Thoracic aorta (tissue), 2 donors: ENCODE measurements around the gene C1orf232. TPM values are rescaled to one million over a fixed set of nuclear protein-coding genes. Genes with fewer than 3 reads are reported as not detected.

Source experiments
- ATAC-seq: fragments of 150-250 bp; one replicate; pipeline ENCODE4 v1.8.0; 2017; ENCODE audit warnings: low read depth; ENCODE audit not compliant: insufficient number of reproducible peaks, low FRiP score
- DNase-seq: peaks from one replicate; pipeline ENCODE4 v3.0.0-alpha.2; 2020; ENCODE audit warnings: low spot score
- H3K27ac ChIP-seq, 2 donors: fragments of 200-600 bp; sonication (generic); 1 replicate in 1 of 2; 2 replicates in 1 of 2; pipeline ENCODE4 v1.5.1; 2016; ENCODE audit warnings: mild to moderate bottlenecking in 2 of 2, moderate library complexity in 2 of 2
- H3K27me3 ChIP-seq: fragments of 200-600 bp; sonication (generic); replicated peaks from 2 replicates; pipeline ENCODE4 v1.6.0; 2016; ENCODE audit warnings: mild to moderate bottlenecking; ENCODE audit not compliant: insufficient read depth
- H3K36me3 ChIP-seq: fragments of 200-600 bp; sonication (generic); one replicate; pipeline ENCODE4 v1.5.1; 2016
- H3K4me1 ChIP-seq, 2 donors: fragments of 200-600 bp; sonication (generic); 1 replicate in 1 of 2; 2 replicates in 1 of 2; pipeline versions ENCODE4 v1.5.1 to v1.6.0; 2016; ENCODE audit warnings: low read depth in 2 of 2, mild to moderate bottlenecking in 1 of 2; ENCODE audit not compliant: control insufficient read depth in 1 of 2
- H3K4me3 ChIP-seq: fragments of 200-600 bp; sonication (generic); 2 replicates; pipeline ENCODE4 v1.5.1; 2016; ENCODE audit warnings: mild to moderate bottlenecking
- H3K9me3 ChIP-seq: fragments of 200-600 bp; sonication (generic); 2 replicates; pipeline ENCODE4 v1.5.1; 2016
- total RNA-seq, 2 donors: library from RNA; depleted of rRNA; stranded (reverse); fragments of >200 nt; gene quantifications; one replicate each; pipeline versions ENCODE4 v1.1.0 to v1.2.3, GENCODE V29; 2016
- TF ChIP-seq, protein P1 (sequence below): fragments of 200-600 bp; sonication (generic); IDR thresholded peaks from one replicate; pipeline ENCODE4 v1.5.1; 2019; ENCODE audit warnings: antibody characterized with exemption

The C1orf232 gene
- total RNA-seq, 2 donors from 2014 or later, result not detected

DNA sequence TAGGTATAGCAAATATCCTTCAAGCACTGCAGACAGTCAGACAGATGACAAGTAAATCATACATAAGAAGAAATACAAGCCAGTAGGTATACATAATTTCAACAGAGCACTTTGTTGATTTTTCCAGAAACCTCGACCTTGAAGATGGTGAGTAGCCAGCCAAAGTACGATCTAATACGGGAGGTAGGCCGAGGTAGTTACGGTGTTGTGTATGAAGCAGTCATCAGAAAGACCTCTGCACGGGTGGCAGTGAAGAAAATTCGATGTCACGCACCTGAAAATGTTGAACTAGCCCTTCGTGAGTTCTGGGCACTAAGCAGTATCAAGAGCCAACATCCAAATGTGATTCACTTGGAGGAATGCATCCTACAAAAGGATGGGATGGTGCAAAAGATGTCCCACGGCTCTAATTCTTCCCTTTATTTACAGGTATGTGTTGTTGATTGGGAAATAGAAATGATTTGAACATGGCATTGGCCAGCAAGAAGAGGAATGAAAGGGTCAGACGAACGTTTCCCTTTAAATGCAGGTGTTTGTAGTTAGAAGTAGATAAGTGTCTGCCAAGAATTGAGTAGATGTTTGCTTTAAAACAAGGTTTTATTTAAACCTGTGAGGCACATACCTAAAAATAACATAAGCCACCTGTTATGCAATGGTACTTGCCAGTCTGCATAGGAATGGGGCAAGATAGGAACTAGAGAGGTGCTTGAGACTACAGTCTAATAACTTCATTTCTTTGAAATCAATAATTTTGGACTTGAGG is 54.4 kb downstream of the C1orf232 start:
- H3K4me3 ChIP-seq, result no peak overlapping the region
- no peaks in the 10 kb centered on the region for H3K9me3 ChIP-seq
- peaks cover 12% of the 10 kb centered on the region for H3K36me3 ChIP-seq
- H3K4me1 ChIP-seq, result peaks cover 8 to 17% of the 10 kb centered on the region in 2 donors
- ATAC-seq (no peak), DNase-seq (no peak)
- H3K27me3 ChIP-seq, result no peaks in the 10 kb centered on the region
- H3K27ac ChIP-seq, result no peak overlapping the region
- TF ChIP-seq, protein P1, sequence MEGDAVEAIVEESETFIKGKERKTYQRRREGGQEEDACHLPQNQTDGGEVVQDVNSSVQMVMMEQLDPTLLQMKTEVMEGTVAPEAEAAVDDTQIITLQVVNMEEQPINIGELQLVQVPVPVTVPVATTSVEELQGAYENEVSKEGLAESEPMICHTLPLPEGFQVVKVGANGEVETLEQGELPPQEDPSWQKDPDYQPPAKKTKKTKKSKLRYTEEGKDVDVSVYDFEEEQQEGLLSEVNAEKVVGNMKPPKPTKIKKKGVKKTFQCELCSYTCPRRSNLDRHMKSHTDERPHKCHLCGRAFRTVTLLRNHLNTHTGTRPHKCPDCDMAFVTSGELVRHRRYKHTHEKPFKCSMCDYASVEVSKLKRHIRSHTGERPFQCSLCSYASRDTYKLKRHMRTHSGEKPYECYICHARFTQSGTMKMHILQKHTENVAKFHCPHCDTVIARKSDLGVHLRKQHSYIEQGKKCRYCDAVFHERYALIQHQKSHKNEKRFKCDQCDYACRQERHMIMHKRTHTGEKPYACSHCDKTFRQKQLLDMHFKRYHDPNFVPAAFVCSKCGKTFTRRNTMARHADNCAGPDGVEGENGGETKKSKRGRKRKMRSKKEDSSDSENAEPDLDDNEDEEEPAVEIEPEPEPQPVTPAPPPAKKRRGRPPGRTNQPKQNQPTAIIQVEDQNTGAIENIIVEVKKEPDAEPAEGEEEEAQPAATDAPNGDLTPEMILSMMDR, result no peak

Other genes starting within 250 kb of the C1orf232 start
- gene PAFAH2, start 170.9 kb downstream of the C1orf232 start, total RNA-seq, result 1 to 10 TPM; 3.6 to 6.9 TPM
- 1 to 10 TPM in 1 of 2 donors, not detected in 1; 1.6 TPM for gene EXTL1, start 147.2 kb downstream of the C1orf232 start, total RNA-seq
- gene SLC30A2, start 122.8 kb downstream of the C1orf232 start, total RNA-seq, result not detected
- not detected for gene TRIM63, start 101.3 kb downstream of the C1orf232 start, total RNA-seq
- gene PDIK1L, start 57.1 kb downstream of the C1orf232 start, total RNA-seq, result 10 to 100 TPM in 1 of 2 donors, 1 to 10 TPM in 1; 9.6 to 10.4 TPM
- 10 to 100 TPM in 1 of 2 donors, 1 to 10 TPM in 1; 9.9 to 10.6 TPM for gene FAM110D, start 9.9 kb downstream of the C1orf232 start, total RNA-seq
- 10 to 100 TPM; 14.4 to 20.5 TPM for gene ZNF593, start 945 bp upstream of the C1orf232 start, total RNA-seq
- not detected for gene ZNF593OS, start 2.9 kb upstream of the C1orf232 start, total RNA-seq
- 10 to 100 TPM in 1 of 2 donors, 1 to 10 TPM in 1; 5.8 to 17.5 TPM for gene CNKSR1, start 8.5 kb upstream of the C1orf232 start, total RNA-seq
- gene CATSPER4, start 21.6 kb upstream of the C1orf232 start, total RNA-seq, result not detected
- gene CEP85, start 65.2 kb upstream of the C1orf232 start, total RNA-seq, result 1 to 10 TPM; 2.8 to 4.0 TPM
- gene SH3BGRL3, start 111.1 kb upstream of the C1orf232 start, total RNA-seq, result 100 to 1,000 TPM in 1 of 2 donors, 10 to 100 TPM in 1; 79.2 to 137 TPM
- 10 to 100 TPM in 1 of 2 donors, 1 to 10 TPM in 1; 9.6 to 23.2 TPM for gene UBXN11, start 137.7 kb upstream of the C1orf232 start, total RNA-seq
- 1 to 10 TPM in 1 of 2 donors, not detected in 1; 2.7 TPM for gene CD52, start 149.0 kb upstream of the C1orf232 start, total RNA-seq
- not detected for gene CRYBG2, start 185.2 kb upstream of the C1orf232 start, total RNA-seq
- not detected for gene ZNF683, start 203.8 kb upstream of the C1orf232 start, total RNA-seq
- gene LIN28A, start 241.9 kb upstream of the C1orf232 start, total RNA-seq, result not detected